GM23338 (cell line): ENCODE results near the gene CCT6A. TPM values are rescaled to one million over a fixed set of nuclear protein-coding genes. Genes with fewer than 3 reads are reported as not detected.

Experiments
- ATAC-seq: fragments of 200-7000 bp; cut with Tn5 transposase; 3 replicates; pipeline ENCODE4 v1.9.1; 2020
- DNase-seq: peaks from one replicate; pipeline ENCODE4 v3.0.0-alpha.2; 2015; ENCODE audit warnings: low spot score
- H2AFZ ChIP-seq: fragments of 200-600 bp; sonication (generic); 2 replicates; pipeline ENCODE4 v1.8.0; 2016; ENCODE audit warnings: antibody characterized with exemption, mild to moderate bottlenecking, moderate library complexity
- H3F3A ChIP-seq: fragments of 200-600 bp; sonication (generic); replicated peaks from 2 replicates; pipeline ENCODE4 v1.8.0; 2017; ENCODE audit warnings: antibody characterized with exemption, mixed run types, low read depth
- H3K27ac ChIP-seq: fragments of 200-600 bp; sonication (generic); 2 replicates; pipeline ENCODE4 v1.6.1; 2016; ENCODE audit warnings: low read depth
- H3K27me3 ChIP-seq: fragments of 200-600 bp; sonication (generic); 2 replicates; pipeline ENCODE4 v1.8.0; 2016; ENCODE audit warnings: mild to moderate bottlenecking, mixed run types, moderate library complexity; ENCODE audit not compliant: insufficient read depth
- H3K36me3 ChIP-seq: fragments of 200-600 bp; sonication (generic); 2 replicates; pipeline ENCODE4 v1.8.0; 2016; ENCODE audit warnings: mild to moderate bottlenecking; ENCODE audit not compliant: insufficient read depth
- H3K4me1 ChIP-seq: fragments of 200-600 bp; sonication (generic); 2 replicates; pipeline ENCODE4 v1.8.0; 2016; ENCODE audit warnings: mild to moderate bottlenecking, moderate library complexity; ENCODE audit not compliant: insufficient read depth
- H3K4me2 ChIP-seq: fragments of 200-600 bp; sonication (generic); 2 replicates; pipeline ENCODE4 v1.7.1; 2017; ENCODE audit warnings: mixed run types
- H3K4me3 ChIP-seq: fragments of 200-600 bp; sonication (generic); 2 replicates; pipeline ENCODE4 v1.6.1; 2016; ENCODE audit warnings: mixed run types
- H3K79me2 ChIP-seq: fragments of 200-600 bp; sonication (generic); replicated peaks from 2 replicates; pipeline ENCODE4 v1.8.0; 2017; ENCODE audit warnings: mild to moderate bottlenecking; ENCODE audit not compliant: insufficient read depth
- H3K9me2 ChIP-seq: fragments of 200-600 bp; sonication (generic); 2 replicates; pipeline ENCODE4 v1.8.0; 2017; ENCODE audit not compliant: insufficient read depth
- H4K20me1 ChIP-seq: fragments of 200-600 bp; sonication (generic); replicated peaks from 2 replicates; pipeline ENCODE4 v1.8.0; 2017; ENCODE audit warnings: mild to moderate bottlenecking; ENCODE audit not compliant: insufficient read depth
- H3K27ac Mint-ChIP-seq: 2 replicates; pipeline ENCODE4 v1.8.0; 2020; ENCODE audit warnings: inconsistent platforms, mild to moderate bottlenecking, moderate library complexity, mixed read lengths
- H3K27me3 Mint-ChIP-seq: 3 replicates; pipeline ENCODE4 v1.8.0; 2022; ENCODE audit warnings: low read depth, mild to moderate bottlenecking, moderate library complexity, mixed read lengths, inconsistent platforms; ENCODE audit not compliant: insufficient read depth, poor library complexity
- H3K36me3 Mint-ChIP-seq: 3 replicates; pipeline ENCODE4 v1.8.0; 2021; ENCODE audit warnings: low read depth, mild to moderate bottlenecking, inconsistent platforms, moderate library complexity, mixed read lengths
- H3K4me1 Mint-ChIP-seq: 3 replicates; pipeline ENCODE4 v1.8.0; 2020; ENCODE audit warnings: mild to moderate bottlenecking, inconsistent platforms, mixed read lengths
- H3K4me3 Mint-ChIP-seq: 3 replicates; pipeline ENCODE4 v1.8.0; 2021; ENCODE audit warnings: moderate library complexity, mild to moderate bottlenecking, inconsistent platforms, mixed read lengths
- H3K9me3 Mint-ChIP-seq: 3 replicates; pipeline ENCODE4 v1.8.0; 2020; ENCODE audit warnings: moderate library complexity, mild to moderate bottlenecking, inconsistent platforms, mixed read lengths
- CREB1 ChIP-seq: fragments of 250-450 bp; sonication (Bioruptor Pico); IDR thresholded peaks from 2 replicates; pipeline ENCODE4 v1.5.0; 2020; ENCODE audit warnings: low read depth, mild to moderate bottlenecking, moderate library complexity
- EZH2 ChIP-seq: fragments of 200-600 bp; sonication (generic); IDR thresholded peaks from one replicate; pipeline ENCODE4 v1.8.0; 2017; ENCODE audit warnings: antibody characterized with exemption, mild to moderate bottlenecking, low read depth; ENCODE audit not compliant: unreplicated experiment
- EZH2phosphoT487 ChIP-seq: fragments of 200-600 bp; sonication (generic); IDR thresholded peaks from one replicate; pipeline ENCODE4 v1.8.1; 2018; ENCODE audit warnings: antibody characterized with exemption; ENCODE audit not compliant: unreplicated experiment
- JUNB ChIP-seq: IDR thresholded peaks from one replicate; pipeline ENCODE4 v1.6.1; 2016; ENCODE audit warnings: antibody characterized with exemption; ENCODE audit not compliant: unreplicated experiment
- NANOG ChIP-seq: IDR thresholded peaks from 2 replicates; pipeline ENCODE4 v1.6.1; 2016; ENCODE audit warnings: antibody characterized with exemption, borderline replicate concordance
- POLR2AphosphoS5 ChIP-seq: IDR thresholded peaks from 2 replicates; pipeline ENCODE4 v1.6.1; 2016; ENCODE audit warnings: antibody characterized with exemption, low read depth
- STAT1 ChIP-seq: IDR thresholded peaks from one replicate; pipeline ENCODE4 v1.6.1; 2016; ENCODE audit warnings: antibody characterized with exemption; ENCODE audit not compliant: unreplicated experiment
- ZNF114 ChIP-seq: fragments of 250-450 bp; sonication (Bioruptor Pico); IDR thresholded peaks from 2 replicates; pipeline ENCODE4 v1.5.0; 2020; ENCODE audit warnings: mild to moderate bottlenecking, moderate library complexity
- ZNF331 ChIP-seq: fragments of 250-450 bp; sonication (Bioruptor Pico); IDR thresholded peaks from 2 replicates; pipeline ENCODE4 v1.5.0; 2020; ENCODE audit warnings: low read depth, mild to moderate bottlenecking, moderate library complexity
- polyA plus RNA-seq: library from polyadenylated mRNA; unstranded; fragments of >200 nt; fragmentation: Nextera tagmentation; extraction: Ambion mirVana; gene quantifications from 2 replicates; pipeline ENCODE4 v1.2.1, GENCODE V29; 2016
- total RNA-seq: library from RNA; depleted of rRNA; stranded (reverse); fragments of >200 nt; shearing (Covaris generic); gene quantifications from 2 replicates; pipeline ENCODE4 v1.2.3, GENCODE V29; 2014
- TF ChIP-seq, protein P1 (sequence below): fragments of 250-450 bp; sonication (Bioruptor Pico); IDR thresholded peaks from 2 replicates; pipeline ENCODE4 v1.5.0; 2020; ENCODE audit warnings: mild to moderate bottlenecking, moderate library complexity
- TF ChIP-seq, protein P2 (sequence below): IDR thresholded peaks from 2 replicates; pipeline ENCODE4 v1.6.1; 2016; ENCODE audit warnings: antibody characterized with exemption
- TF ChIP-seq, protein P3 (sequence below), 2 experiments: fragments of 200-600 bp in 1 of 2; sonication (generic) in 1 of 2; conservative IDR thresholded peaks; 2 replicates each; pipeline versions ENCODE4 v1.5.1 to v1.6.1; 2016 to 2017; ENCODE audit warnings: antibody characterized with exemption in 2 of 2, low read depth in 2 of 2, mild to moderate bottlenecking in 2 of 2, moderate library complexity in 1 of 2
- TF ChIP-seq, protein P4 (sequence below): IDR thresholded peaks from one replicate; pipeline ENCODE4 v1.6.1; 2018; ENCODE audit warnings: antibody characterized with exemption; ENCODE audit not compliant: unreplicated experiment

Gene CCT6A
- total and polyA plus RNA-seq, 2 experiments from 2014 or later = 266 to 505 TPM

DNA sequence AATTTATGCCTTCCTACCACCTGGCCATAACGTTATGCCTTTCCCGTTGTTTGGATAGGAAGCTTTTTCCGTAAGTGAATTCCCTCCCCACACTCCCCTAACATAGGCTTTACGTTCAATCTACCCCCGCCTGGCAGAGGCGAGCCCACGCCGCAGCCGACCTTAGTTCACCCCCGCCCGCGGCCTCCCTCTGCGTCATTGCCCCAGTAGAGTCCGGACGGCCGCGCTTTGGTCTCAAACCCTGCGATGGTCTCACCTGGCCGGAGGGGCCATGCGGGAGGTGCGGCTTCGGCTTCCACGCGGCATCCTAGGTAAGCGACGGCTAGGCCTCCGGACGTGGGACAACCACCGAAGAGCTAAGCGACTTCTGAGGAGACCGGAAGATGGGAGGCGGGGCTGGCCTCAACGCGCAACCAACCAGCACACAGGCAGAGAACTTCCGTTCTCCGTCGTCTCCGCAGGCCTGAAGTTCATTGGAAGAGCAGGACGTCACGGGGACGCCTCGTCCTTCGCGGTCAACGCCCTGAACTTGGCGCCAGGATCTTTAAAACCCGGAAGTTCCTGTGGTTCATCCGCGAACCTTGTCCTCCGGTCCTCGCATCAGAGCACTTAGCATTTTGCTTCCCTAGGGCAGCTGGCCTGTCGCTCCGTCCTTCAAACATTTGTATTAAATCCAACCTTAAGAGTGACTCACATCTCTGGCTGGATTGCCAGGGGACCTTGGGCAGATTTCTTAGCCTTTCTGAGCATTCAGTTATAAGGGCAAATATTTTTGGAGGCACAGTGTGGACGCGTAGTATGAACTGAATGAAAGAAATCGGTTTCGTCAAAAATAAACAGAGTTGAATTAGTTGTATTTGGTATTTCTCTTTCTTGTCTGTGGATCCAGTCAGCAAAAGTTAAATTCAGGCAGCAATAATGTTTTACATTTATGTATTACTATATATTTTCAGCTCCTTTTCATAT lies 54.8 kb downstream of the CCT6A start, which contains the start of gene CHCHD2:
CHCHD2 (minus strand) TSS at position 369 of the 966 bp plus-strand sequence; CDS start at position 306, 63 bp downstream.
- Histone ChIP-seq H3K27me3 (no peaks in the 10 kb centered on the region), H2AFZ (no peak within 1 kb of the TSS), H3K27ac (no peak within 1 kb of the TSS), H3K36me3 (no peaks in the 10 kb centered on the region; the same call in none of the 2 replicates), H4K20me1 (no peaks in the 10 kb centered on the region), H3K4me3 (no peak within 1 kb of the TSS), H3K4me1 (no peaks in the 10 kb centered on the region), H3F3A (no peaks in the 10 kb centered on the region), H3K4me2 (no peak within 1 kb of the TSS), H3K9me2 (no peaks in the 10 kb centered on the region), H3K79me2 (no peaks in the 10 kb centered on the region)
- TF ChIP-seq ZNF331 (no peak), POLR2AphosphoS5 (no peak), JUNB (no peak), NANOG (no peak), CREB1 (CRISPR knock-in tag) (no peak), EZH2 (no peak), STAT1 (no peak), EZH2phosphoT487 (no peak), ZNF114 (CRISPR knock-in tag) (no peak)
- TF ChIP-seq, protein P1, sequence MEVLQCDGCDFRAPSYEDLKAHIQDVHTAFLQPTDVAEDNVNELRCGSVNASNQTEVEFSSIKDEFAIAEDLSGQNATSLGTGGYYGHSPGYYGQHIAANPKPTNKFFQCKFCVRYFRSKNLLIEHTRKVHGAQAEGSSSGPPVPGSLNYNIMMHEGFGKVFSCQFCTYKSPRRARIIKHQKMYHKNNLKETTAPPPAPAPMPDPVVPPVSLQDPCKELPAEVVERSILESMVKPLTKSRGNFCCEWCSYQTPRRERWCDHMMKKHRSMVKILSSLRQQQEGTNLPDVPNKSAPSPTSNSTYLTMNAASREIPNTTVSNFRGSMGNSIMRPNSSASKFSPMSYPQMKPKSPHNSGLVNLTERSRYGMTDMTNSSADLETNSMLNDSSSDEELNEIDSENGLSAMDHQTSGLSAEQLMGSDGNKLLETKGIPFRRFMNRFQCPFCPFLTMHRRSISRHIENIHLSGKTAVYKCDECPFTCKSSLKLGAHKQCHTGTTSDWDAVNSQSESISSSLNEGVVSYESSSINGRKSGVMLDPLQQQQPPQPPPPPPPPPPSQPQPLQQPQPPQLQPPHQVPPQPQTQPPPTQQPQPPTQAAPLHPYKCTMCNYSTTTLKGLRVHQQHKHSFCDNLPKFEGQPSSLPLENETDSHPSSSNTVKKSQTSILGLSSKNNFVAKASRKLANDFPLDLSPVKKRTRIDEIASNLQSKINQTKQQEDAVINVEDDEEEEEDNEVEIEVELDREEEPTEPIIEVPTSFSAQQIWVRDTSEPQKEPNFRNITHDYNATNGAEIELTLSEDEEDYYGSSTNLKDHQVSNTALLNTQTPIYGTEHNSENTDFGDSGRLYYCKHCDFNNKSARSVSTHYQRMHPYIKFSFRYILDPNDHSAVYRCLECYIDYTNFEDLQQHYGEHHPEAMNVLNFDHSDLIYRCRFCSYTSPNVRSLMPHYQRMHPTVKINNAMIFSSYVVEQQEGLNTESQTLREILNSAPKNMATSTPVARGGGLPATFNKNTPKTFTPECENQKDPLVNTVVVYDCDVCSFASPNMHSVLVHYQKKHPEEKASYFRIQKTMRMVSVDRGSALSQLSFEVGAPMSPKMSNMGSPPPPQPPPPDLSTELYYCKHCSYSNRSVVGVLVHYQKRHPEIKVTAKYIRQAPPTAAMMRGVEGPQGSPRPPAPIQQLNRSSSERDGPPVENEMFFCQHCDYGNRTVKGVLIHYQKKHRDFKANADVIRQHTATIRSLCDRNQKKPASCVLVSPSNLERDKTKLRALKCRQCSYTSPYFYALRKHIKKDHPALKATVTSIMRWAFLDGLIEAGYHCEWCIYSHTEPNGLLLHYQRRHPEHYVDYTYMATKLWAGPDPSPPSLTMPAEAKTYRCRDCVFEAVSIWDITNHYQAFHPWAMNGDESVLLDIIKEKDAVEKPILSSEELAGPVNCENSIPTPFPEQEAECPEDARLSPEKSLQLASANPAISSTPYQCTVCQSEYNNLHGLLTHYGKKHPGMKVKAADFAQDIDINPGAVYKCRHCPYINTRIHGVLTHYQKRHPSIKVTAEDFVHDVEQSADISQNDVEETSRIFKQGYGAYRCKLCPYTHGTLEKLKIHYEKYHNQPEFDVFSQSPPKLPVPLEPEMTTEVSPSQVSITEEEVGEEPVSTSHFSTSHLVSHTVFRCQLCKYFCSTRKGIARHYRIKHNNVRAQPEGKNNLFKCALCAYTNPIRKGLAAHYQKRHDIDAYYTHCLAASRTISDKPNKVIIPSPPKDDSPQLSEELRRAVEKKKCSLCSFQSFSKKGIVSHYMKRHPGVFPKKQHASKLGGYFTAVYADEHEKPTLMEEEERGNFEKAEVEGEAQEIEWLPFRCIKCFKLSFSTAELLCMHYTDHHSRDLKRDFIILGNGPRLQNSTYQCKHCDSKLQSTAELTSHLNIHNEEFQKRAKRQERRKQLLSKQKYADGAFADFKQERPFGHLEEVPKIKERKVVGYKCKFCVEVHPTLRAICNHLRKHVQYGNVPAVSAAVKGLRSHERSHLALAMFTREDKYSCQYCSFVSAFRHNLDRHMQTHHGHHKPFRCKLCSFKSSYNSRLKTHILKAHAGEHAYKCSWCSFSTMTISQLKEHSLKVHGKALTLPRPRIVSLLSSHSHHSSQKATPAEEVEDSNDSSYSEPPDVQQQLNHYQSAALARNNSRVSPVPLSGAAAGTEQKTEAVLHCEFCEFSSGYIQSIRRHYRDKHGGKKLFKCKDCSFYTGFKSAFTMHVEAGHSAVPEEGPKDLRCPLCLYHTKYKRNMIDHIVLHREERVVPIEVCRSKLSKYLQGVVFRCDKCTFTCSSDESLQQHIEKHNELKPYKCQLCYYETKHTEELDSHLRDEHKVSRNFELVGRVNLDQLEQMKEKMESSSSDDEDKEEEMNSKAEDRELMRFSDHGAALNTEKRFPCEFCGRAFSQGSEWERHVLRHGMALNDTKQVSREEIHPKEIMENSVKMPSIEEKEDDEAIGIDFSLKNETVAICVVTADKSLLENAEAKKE (CRISPR knock-in tag) = no peak
- TF ChIP-seq, protein P2, sequence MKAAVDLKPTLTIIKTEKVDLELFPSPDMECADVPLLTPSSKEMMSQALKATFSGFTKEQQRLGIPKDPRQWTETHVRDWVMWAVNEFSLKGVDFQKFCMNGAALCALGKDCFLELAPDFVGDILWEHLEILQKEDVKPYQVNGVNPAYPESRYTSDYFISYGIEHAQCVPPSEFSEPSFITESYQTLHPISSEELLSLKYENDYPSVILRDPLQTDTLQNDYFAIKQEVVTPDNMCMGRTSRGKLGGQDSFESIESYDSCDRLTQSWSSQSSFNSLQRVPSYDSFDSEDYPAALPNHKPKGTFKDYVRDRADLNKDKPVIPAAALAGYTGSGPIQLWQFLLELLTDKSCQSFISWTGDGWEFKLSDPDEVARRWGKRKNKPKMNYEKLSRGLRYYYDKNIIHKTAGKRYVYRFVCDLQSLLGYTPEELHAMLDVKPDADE = no peak
- TF ChIP-seq, protein P3, sequence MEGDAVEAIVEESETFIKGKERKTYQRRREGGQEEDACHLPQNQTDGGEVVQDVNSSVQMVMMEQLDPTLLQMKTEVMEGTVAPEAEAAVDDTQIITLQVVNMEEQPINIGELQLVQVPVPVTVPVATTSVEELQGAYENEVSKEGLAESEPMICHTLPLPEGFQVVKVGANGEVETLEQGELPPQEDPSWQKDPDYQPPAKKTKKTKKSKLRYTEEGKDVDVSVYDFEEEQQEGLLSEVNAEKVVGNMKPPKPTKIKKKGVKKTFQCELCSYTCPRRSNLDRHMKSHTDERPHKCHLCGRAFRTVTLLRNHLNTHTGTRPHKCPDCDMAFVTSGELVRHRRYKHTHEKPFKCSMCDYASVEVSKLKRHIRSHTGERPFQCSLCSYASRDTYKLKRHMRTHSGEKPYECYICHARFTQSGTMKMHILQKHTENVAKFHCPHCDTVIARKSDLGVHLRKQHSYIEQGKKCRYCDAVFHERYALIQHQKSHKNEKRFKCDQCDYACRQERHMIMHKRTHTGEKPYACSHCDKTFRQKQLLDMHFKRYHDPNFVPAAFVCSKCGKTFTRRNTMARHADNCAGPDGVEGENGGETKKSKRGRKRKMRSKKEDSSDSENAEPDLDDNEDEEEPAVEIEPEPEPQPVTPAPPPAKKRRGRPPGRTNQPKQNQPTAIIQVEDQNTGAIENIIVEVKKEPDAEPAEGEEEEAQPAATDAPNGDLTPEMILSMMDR (conservative IDR thresholded peaks at IDR 0.05; ENCODE audit: low read depth in 2 of 2) = no peak
- TF ChIP-seq, protein P4, sequence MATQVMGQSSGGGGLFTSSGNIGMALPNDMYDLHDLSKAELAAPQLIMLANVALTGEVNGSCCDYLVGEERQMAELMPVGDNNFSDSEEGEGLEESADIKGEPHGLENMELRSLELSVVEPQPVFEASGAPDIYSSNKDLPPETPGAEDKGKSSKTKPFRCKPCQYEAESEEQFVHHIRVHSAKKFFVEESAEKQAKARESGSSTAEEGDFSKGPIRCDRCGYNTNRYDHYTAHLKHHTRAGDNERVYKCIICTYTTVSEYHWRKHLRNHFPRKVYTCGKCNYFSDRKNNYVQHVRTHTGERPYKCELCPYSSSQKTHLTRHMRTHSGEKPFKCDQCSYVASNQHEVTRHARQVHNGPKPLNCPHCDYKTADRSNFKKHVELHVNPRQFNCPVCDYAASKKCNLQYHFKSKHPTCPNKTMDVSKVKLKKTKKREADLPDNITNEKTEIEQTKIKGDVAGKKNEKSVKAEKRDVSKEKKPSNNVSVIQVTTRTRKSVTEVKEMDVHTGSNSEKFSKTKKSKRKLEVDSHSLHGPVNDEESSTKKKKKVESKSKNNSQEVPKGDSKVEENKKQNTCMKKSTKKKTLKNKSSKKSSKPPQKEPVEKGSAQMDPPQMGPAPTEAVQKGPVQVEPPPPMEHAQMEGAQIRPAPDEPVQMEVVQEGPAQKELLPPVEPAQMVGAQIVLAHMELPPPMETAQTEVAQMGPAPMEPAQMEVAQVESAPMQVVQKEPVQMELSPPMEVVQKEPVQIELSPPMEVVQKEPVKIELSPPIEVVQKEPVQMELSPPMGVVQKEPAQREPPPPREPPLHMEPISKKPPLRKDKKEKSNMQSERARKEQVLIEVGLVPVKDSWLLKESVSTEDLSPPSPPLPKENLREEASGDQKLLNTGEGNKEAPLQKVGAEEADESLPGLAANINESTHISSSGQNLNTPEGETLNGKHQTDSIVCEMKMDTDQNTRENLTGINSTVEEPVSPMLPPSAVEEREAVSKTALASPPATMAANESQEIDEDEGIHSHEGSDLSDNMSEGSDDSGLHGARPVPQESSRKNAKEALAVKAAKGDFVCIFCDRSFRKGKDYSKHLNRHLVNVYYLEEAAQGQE = no peak
- peaks cover 22% of the 10 kb centered on the region for H3K36me3 Mint-ChIP-seq
- H3K9me3 Mint-ChIP-seq = peaks cover 94% of the 10 kb centered on the region
- ATAC-seq (no peak), DNase-seq (no peak)
- no peak within 1 kb of the TSS for H3K27ac Mint-ChIP-seq
- no peak within 1 kb of the TSS for H3K4me3 Mint-ChIP-seq
- H3K27me3 Mint-ChIP-seq = no peaks in the 10 kb centered on the region
- H3K4me1 Mint-ChIP-seq = no peaks in the 10 kb centered on the region
